GM19043 (cell line): ENCODE measurements around the gene CNOT6L.

Experiments
- ATAC-seq: cut with Tn5 transposase; IDR thresholded peaks from one replicate; pipeline ENCODE4 v1.9.1; 2021; ENCODE audit warnings: low read depth; ENCODE audit not compliant: unreplicated experiment

The CNOT6L gene

DNA sequence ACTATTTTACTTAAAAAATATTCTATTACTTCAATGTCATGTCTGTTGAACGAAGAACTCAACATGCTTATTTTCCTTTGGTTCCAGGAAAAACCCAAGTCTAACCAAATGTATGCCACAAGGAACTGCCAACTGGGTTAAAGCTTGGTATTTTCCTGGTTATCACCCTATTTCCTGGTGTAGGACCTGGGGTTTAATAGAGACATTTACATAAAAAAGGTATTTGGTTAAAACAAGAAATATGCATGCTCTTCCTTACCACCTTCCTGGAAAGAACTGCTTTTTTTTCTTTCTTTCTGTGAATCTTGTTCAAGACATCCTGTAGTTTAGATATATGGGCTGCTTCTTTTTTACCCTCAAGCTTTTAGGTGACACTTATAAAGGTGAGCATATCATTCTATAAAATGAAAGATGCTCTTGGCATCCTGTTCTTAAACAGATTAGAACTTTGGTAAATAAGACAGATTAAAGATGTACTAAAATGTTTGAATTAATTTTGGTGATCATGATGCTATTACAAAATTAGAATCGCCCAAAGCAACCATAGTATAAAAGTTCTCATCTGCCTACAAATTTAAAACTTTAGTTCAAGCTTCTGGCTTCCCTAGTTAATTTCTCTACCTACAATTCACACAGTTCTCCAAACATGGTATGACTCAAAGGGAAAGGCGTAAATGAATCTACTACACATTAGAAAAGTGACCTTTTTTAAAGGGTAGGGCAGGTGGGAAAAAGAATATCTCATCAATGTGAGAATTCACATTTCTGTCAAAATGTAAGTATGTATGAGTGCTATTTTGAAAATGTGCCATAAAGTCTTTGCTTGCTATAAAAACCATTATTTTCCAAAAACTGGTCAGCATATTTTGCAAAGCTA lies 103.5 kb downstream of the CNOT6L start:
- no peak for ATAC-seq

DNA sequence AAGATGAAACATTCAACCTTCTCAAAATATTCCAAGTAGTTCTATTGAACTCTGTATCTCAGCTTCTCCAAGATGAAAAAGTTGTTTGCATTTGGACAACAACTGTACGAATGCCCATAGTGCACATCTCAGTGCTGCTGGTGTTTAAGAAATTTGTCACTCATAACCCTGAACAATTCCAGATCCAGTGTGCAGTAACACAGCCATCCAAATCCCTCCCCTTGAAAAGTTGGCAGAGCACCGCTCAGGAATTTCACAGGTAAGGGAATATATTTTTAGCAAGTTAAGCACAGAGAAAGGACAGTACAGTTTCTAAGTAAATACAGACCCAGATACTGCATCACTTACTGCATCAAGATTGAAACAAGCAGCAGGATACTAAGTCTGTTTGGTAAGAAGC lies 104.7 kb downstream of the CNOT6L start:
- no peak for ATAC-seq

DNA sequence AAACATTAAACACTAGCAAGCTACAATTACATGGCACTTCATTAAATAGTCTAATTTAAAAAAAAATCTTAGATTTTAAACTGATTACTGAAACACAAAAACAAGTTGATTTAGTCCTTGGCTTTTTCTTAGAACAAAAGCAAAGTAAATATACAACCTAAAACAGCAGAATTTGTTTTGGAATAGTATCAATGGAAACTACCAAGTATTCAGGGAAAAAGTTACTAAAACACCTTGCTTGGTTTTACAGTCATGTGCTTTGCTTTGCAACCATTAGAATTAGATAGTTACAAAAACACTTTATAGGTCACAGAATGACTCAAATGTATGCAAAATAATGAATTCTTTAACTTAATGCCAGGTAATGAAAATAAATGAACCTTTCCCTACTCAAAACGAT lies 105.3 kb downstream of the CNOT6L start:
- ATAC-seq, result no peak

DNA sequence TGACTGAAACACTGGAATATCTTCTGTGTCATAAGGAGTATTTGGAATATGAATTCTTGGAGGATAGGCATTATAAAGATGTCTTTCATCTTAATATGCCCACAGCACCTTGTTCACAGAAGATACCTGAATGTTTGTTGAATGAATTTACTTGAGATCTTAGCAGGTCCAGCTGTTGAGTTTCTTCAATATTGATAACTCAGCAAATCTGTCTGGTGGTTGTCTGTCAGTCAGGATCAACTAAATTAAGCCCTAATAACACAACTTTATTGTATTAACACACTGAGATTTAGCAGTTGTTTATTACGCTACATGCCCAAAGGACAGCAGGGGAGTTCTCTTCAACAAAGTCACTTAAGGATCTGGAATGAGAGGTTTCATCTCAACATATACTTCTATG lies 106.5 kb downstream of the CNOT6L start:
- ATAC-seq, result no peak

DNA sequence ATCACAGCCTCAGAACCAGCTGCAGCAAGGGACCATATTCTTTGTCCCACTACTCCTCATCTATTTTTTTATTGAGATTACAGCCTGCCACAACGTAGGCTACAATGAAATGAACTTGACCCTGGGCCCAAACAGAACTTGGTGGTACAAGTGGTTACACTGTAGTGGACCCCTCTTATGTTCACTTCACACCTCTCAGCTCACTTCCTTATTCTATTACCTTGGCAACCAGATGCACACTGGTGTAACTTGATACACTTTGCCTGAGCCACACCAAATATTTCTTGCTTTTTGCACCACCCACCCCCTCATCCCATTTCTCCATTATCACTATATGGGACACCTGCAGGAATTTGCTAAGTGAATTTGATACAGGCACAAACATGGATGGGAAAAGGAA lies 107.7 kb downstream of the CNOT6L start:
- ATAC-seq, result no peak

DNA sequence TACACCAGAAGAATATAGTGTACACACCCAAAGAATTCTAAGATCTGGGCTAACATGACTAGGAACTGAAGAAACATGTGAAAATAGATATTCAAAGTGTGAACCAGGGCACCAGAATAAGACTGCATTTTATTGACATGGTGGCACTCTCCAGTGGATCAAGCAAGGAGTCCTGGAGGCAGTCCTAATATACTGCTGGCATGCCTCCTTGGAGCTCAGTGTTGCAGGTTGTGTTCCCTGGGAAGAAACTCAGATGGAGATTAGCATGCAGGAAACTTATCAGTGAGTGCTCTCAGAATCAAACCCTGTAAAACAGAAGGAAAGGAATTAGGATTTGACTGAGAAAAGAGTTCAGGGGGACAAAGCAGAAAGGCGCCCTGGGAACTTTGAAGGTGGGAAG lies 108.5 kb downstream of the CNOT6L start:
- ATAC-seq, result no peak

DNA sequence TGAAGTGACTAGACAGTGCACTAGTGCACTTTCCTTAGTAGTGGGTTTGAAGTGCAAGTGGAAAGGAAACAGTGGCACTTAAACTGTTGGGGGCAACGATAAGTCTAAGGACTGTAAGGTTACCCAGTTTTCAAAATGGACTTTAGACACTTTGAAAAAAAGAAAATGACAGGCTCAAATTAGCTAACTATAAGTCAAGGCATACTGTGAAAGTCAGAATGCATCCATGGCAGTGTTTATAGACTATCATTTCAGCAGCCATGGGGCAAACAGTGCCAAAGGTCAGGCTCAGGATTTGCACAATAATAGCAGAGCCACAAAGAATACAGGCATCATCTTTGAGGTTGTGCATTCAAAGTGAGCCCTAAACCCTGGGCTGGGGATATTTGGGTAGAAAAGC lies 109.1 kb downstream of the CNOT6L start:
- ATAC-seq, result no peak

DNA sequence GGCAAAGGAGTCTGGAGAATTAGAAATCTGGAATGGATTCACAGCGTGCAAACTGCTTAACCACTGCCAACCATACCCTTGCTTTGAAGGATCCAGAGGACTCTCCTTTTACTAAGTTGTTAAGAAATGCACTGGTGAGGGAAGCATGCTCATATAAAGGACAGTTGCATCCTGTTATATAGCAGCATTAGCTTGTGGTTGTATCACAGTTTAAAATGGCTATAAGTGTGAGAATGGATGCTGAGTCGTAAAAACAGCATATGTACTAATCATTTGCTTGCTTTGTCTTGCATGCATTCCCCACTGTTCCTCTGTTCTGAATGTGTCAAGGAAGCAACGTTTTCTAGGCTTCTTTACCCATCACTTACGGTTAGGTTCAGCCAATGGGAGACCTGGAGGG lies 112.5 kb downstream of the CNOT6L start:
- no peak for ATAC-seq

DNA sequence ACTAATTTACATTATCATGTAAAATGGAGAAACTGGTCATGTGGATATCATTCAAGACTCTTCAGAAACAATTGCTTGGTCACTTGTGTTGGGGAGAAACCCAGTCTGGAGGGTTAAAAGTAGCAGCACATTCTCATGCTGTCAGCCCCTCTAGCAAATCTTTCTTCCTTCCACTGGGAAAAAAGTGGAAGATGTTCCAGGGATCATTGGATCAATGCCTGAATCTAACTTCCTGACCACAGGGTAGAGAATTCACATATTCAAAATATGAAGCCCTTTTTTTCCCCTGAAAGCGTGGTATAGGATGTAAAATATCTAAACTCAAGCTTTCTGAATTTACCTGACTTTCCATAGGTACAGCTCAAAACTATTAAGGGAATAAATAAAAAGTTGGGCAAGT lies 115.5 kb downstream of the CNOT6L start:
- no peak for ATAC-seq

DNA sequence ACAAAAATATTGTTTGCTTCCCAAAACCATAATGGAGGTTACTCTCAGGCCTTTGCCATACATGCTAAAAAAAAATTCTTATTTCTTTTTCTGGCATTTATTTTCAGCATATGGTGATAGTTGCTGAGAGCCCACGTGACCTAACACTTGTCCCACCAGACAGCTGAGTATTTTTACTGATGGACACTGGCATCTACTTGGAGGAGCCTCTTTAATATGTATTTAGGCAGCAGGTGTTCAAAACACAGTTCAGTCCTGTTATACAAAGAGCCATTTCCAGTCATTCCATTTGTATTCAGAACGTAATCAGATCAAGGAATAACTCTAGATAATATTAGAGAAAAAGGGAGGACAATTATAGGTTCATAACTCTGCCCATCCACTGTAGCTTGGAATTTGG lies 118.0 kb downstream of the CNOT6L start:
- ATAC-seq, result no peak

DNA sequence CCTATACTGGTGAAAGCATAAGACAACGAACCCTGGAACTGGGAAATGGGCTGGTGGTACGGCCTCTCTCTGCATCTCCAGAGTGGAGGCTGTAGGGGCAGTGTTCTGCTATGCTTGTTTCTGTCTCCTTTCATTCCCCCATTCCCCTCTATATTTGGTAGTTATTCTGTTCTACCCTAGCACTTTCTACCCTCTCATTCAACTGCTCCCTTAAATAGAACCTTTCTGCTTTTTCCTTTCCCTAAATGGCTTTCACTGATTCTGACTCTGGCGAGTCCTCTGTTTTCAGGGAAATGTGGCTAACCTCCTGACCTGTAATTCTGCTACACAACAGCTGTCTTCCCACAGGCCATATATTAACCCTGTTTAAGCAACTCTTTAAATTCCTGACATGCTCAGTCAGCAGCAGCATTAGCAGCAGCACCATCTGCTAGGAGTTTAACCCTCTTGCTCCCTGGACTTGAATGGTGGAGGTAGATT lies 119.4 kb downstream of the CNOT6L start:
- no peak for ATAC-seq

DNA sequence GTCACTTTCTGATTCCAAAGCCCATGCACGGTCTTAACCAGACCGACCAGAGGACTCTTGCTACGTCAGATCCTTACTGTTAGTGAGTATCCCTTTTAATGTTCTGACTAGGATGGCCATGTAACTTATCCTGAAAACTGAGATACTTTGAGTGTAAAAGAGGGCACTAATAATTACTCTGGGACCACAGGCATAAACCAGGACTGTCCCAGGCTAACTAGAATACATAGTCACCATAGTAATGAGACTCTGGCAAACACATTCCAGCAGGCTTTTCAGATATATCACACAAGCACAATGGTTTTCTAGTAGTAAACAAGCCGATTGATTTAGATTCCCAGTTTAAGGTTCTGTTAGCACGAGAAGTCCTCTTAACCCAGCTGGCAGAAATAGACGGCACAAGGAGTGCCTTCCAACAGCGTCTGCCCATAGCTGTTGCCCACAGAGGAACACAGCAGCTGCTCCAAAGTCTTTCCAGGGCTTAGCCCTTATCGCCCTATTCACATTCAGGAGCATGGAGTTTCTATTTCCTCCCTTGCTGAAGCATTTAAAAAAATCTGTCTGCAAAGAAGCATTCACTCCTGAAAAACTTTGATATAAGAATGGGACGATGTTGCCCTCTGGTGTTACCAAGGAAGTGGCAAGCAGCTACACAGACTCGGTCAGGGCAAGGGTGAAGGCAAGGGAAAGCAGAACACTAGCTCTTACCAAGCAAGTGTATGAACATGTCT lies 121.1 kb downstream of the CNOT6L start:
- no peak for ATAC-seq

DNA sequence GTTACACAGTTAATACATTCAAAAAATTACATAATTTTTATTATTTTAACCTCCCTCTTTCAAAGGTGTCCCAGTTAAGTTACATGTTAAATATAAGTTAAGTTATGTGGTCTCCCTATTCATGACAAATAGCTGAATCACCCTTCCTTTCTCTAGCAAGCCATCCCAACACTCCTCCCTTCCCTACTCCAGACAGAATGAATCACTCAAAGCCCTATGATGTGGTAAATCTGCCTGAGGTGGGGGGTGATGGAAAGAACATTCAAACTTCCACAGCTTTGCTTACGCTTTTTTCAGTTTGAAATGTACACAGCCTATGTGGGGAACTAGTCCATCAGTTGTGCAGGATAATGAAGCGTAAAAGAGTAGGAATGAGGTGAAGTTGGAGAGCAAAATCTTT lies 123.4 kb downstream of the CNOT6L start:
- no peak for ATAC-seq

DNA sequence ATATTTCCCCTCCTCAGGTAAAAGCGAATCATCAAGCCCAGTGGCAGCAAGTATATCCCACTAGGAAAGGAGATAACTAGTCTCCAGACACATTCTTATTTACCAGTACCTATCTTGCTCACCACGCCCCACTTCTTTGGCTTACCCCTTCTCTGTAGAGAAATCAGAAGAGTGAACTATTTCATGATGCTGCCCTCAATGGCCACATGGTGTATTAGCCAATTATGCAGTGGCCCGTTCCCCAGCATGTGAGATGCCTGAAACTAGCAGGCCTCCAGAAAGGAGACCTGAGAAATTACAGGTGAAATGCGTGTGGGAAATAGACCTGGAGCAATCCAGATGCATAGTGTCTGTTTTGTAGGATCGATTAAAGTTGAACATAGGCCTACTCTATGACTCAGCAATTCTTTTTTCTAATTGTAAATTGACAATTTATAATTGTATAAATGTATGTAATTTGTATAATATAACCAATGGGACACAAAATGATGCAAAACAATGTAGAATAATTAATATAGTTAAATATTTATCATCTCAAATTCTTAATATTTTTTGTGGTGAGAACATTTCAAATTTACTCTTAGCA lies 126.2 kb downstream of the CNOT6L start:
- no peak for ATAC-seq

DNA sequence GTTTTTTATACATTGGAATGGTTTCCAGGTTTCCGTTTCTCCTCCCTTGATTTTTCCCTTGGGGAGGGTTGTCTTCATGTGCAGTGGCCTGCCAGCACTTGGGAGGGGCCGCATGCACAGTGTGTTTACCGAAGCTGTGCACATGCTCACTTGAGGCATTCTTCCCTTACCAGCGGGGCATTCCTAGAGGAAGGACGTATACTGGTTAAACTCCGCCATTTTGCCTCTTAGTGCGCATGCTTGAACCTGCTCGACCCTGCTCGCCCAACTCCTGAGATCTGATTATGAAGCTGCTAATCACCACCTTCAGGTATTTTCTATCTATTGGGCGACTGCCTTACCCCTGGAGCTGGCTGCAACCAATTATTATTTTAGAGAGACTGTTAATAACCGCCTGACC lies 137.4 kb downstream of the CNOT6L start:
- no peak for ATAC-seq

DNA sequence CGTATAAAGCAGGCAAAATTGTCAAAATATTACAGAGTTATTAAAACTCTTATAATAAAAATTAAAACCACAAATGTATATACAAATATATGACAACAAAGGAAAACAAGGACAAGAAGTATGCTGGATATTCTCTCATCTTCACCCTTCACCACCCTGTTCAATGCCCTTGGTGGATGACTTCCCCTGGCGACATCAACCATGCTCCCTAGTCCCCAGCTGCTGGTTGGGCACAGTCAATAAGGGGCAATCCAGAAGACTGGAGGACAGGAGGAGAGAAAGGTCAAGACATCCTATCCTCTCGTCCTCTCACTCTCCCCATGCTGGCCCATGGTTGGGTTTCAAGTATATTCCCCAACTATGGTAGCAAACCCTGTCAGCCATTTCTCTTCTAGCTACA lies 142.3 kb downstream of the CNOT6L start:
- no peak for ATAC-seq

DNA sequence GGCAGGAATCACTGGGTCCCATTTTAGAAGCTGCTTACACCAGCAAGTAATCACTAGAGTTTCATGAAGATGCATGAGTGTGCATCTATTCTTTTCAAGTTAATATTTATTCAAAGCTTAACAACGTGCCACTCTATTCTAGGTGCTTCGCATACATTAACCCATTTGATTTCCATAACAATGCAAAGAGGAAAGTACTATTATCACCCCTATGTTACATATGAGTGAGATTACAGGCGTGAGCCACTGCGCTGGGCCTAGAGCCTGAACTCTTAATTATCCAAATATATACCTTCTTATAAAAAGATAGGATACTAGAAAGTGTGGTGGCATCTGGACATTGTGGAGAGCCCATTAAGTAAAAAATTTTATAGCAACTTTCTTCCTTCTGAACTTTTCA lies 148.1 kb downstream of the CNOT6L start:
- ATAC-seq, result no peak

DNA sequence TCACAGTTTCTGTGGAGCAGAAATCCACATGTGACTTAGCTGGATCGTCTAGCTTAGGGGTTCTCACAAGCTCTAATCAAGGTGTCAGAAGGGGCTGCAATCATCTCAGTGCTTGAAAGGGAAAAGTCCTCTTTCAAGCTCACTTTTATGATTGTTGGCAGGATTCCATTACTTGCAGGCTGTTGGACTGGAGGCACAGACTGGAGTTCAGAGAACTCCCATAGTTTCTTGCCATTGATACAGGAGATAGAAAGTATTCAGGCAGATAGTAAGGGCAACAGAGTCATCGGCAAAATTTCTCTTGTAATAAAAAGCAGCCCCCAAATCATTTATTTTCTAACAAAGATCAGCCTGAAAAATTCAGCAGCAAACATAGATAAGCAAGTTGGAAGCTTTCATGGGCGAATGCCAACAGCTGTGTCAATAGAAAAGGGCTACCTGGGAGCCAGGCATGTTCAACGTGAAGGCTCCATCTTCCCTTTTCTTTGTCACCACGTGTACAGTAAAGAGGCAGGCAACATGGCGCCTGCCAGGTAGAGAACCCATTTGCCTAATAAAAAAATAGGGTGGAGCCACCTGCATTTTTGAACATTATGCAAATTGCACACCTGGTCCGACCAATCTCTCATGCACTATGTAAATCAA lies 149.1 kb downstream of the CNOT6L start:
- ATAC-seq, result no peak

DNA sequence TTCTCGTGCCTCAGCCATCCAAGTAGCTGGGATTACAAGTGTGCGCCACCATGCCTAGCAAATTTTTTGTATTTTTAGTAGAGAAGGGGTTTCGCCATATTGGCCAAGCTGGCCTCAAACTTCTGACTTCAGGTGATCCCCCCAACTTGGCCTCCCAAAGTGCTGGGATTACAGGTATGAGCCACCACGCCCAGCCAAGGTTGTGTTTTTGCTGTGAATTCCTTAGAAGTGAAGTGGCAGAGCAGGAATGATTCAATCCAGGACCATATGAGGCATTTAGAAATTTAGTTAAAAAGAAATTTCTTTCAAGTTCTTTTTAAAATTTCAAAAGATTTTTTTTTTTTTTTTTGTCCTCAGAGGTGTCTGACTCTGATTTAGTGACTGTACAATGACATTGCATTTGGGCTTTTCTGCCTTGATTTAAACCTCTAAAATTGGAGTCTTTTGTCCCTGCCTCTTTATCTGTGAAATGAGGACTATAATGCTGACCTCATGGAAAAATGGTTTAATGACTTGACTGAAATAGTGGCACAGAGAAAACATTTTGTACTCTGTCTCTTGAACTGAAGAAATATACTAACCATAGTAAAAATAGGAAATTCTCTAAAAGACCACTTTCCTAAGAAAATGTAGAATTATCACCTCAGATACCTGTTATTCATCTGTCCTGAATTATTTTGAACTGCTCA lies 153.6 kb downstream of the CNOT6L start:
- no peak for ATAC-seq
